IPS-20b (cell line): ENCODE results near the gene DIS3L2.

ENCODE experiments used
- H3K27ac ChIP-seq: one replicate; pipeline ENCODE4 v1.5.1; 2013; ENCODE audit warnings: low read length
- H3K27me3 ChIP-seq: 2 replicates; pipeline ENCODE4 v1.6.1; 2013; ENCODE audit warnings: mild to moderate bottlenecking, low read length, inconsistent platforms; ENCODE audit not compliant: insufficient read depth
- H3K36me3 ChIP-seq: 2 replicates; pipeline ENCODE4 v1.6.1; 2013; ENCODE audit warnings: low read depth, mild to moderate bottlenecking, inconsistent platforms, low read length, moderate library complexity; ENCODE audit not compliant: insufficient read depth
- H3K4me1 ChIP-seq: 2 replicates; pipeline ENCODE4 v1.6.1; 2013; ENCODE audit warnings: mild to moderate bottlenecking, control low read depth, inconsistent platforms, low read length, moderate library complexity; ENCODE audit not compliant: insufficient read depth
- H3K4me3 ChIP-seq: 2 replicates; pipeline ENCODE4 v1.5.1; 2013; ENCODE audit warnings: mild to moderate bottlenecking, low read length, inconsistent platforms
- H3K9ac ChIP-seq: 2 replicates; pipeline ENCODE4 v1.6.1; 2013; ENCODE audit warnings: low read depth, mild to moderate bottlenecking, inconsistent platforms, low read length, moderate library complexity
- H3K9me3 ChIP-seq: 2 replicates; pipeline ENCODE4 v1.6.1; 2013; ENCODE audit warnings: mild to moderate bottlenecking, low read depth, low read length, inconsistent platforms; ENCODE audit not compliant: insufficient read depth

DIS3L2 gene

GRCh38 chr2:231923951-231924888 is 37.3 kb upstream of the DIS3L2 start:
- Histone ChIP-seq H3K27me3 (peaks cover 61% of the 10 kb centered on the region), H3K36me3 (no peaks in the 10 kb centered on the region), H3K27ac (no peak overlapping the region), H3K4me1 (0 out of 2 replicates have a peak, but pooled peaks cover 3% of the 10 kb centered on the region), H3K9ac (no peak overlapping the region), H3K4me3 (no peak overlapping the region), H3K9me3 (no peaks in the 10 kb centered on the region)

GRCh38 chr2:231924889-231925275 is 36.6 kb upstream of the DIS3L2 start:
- Histone ChIP-seq H3K4me3 (peak overlapping the region; percentile 28; the same call in 1 of the 2 replicates), H3K4me1 (0 out of 2 replicates have a peak, but pooled peaks cover 3% of the 10 kb centered on the region), H3K9me3 (no peaks in the 10 kb centered on the region), H3K27ac (no peak overlapping the region), H3K27me3 (peaks cover 67% of the 10 kb centered on the region), H3K9ac (no peak overlapping the region), H3K36me3 (no peaks in the 10 kb centered on the region)

GRCh38 chr2:231925303-231926179 is 36.0 kb upstream of the DIS3L2 start:
- Histone ChIP-seq H3K4me1 (0 out of 2 replicates have a peak, but pooled peaks cover 3% of the 10 kb centered on the region), H3K4me3 (peak overlapping the region; percentile 70), H3K9ac (peak overlapping the region; percentile 43; the same call in 1 of the 2 replicates), H3K9me3 (no peaks in the 10 kb centered on the region), H3K27me3 (peaks cover 67% of the 10 kb centered on the region), H3K36me3 (no peaks in the 10 kb centered on the region), H3K27ac (no peak overlapping the region)

- Histone ChIP-seq H3K36me3 (no peaks in the 10 kb centered on the region), H3K27ac (no peak within 1 kb of the TSS), H3K4me1 (0 out of 2 replicates have a peak, but pooled peaks cover 3% of the 10 kb centered on the region), H3K9me3 (no peaks in the 10 kb centered on the region), H3K9ac (peak within 1 kb of the TSS; percentile 43; the same call in 1 of the 2 replicates), H3K27me3 (peaks cover 70% of the 10 kb centered on the region), H3K4me3 (peak within 1 kb of the TSS; percentile 70)
These were observed 35.3 kb upstream of the DIS3L2 start, which contains the start of gene NPPC for GRCh38 chr2:231926180-231926741. Gene NPPC, minus strand, starts transcription at chr2:231926396. Its CDS starts 147 bp downstream, at chr2:231926249.

- H3K4me3 ChIP-seq = peak overlapping the region; percentile 70
- no peaks in the 10 kb centered on the region for H3K9me3 ChIP-seq
- H3K27me3 ChIP-seq = peaks cover 74% of the 10 kb centered on the region
- H3K27ac ChIP-seq = no peak overlapping the region
- no peak overlapping the region for H3K9ac ChIP-seq
- H3K4me1 ChIP-seq = 0 out of 2 replicates have a peak, but pooled peaks cover 3% of the 10 kb centered on the region
- no peaks in the 10 kb centered on the region for H3K36me3 ChIP-seq
These were observed 34.5 kb upstream of the DIS3L2 start for GRCh38 chr2:231926761-231927565.

- no peaks in the 10 kb centered on the region for H3K36me3 ChIP-seq
- H3K4me1 ChIP-seq = 0 out of 2 replicates have a peak, but pooled peaks cover 3% of the 10 kb centered on the region
- H3K9me3 ChIP-seq = no peaks in the 10 kb centered on the region
- no peak overlapping the region for H3K27ac ChIP-seq
- H3K27me3 ChIP-seq = peaks cover 74% of the 10 kb centered on the region
- H3K9ac ChIP-seq = no peak overlapping the region
- H3K4me3 ChIP-seq = no peak overlapping the region
These were observed 34.0 kb upstream of the DIS3L2 start for GRCh38 chr2:231927566-231927890.

GRCh38 chr2:231928481-231928880 is 33.0 kb upstream of the DIS3L2 start:
- H3K4me3 ChIP-seq = no peak overlapping the region
- no peaks in the 10 kb centered on the region for H3K36me3 ChIP-seq
- no peak overlapping the region for H3K27ac ChIP-seq
- no peaks in the 10 kb centered on the region for H3K9me3 ChIP-seq
- peaks cover 71% of the 10 kb centered on the region for H3K27me3 ChIP-seq
- 0 out of 2 replicates have a peak, but pooled peaks cover 3% of the 10 kb centered on the region for H3K4me1 ChIP-seq
- H3K9ac ChIP-seq = no peak overlapping the region

GRCh38 chr2:231928901-231929725 is 32.4 kb upstream of the DIS3L2 start:
- no peak overlapping the region for H3K9ac ChIP-seq
- H3K27ac ChIP-seq = no peak overlapping the region
- 0 out of 2 replicates have a peak, but pooled peaks cover 3% of the 10 kb centered on the region for H3K4me1 ChIP-seq
- no peaks in the 10 kb centered on the region for H3K9me3 ChIP-seq
- no peaks in the 10 kb centered on the region for H3K36me3 ChIP-seq
- H3K4me3 ChIP-seq = no peak overlapping the region
- H3K27me3 ChIP-seq = peaks cover 65% of the 10 kb centered on the region

GRCh38 chr2:231929961-231930592 is 31.4 kb upstream of the DIS3L2 start:
- Histone ChIP-seq H3K36me3 (no peaks in the 10 kb centered on the region), H3K9me3 (no peaks in the 10 kb centered on the region), H3K27me3 (peaks cover 55% of the 10 kb centered on the region), H3K4me3 (no peak overlapping the region), H3K9ac (no peak overlapping the region), H3K4me1 (no peaks in the 10 kb centered on the region), H3K27ac (no peak overlapping the region)
